T-helper 2 cell treated with Interferon-gamma antibody and Interleukin-4, amounts not matched to agents 100 ng/mL and 5 ng/mL, for 36 hours (primary cell): Measurements from ENCODE around the gene RASSF1. TPM values are rescaled to one million over a fixed set of nuclear protein-coding genes. Genes with fewer than 3 reads are reported as not detected.
"Not testable (repeated sequence)": the region's sequence is repeated elsewhere in the genome, so short reads cannot be mapped to it uniquely, and the experiment has no call there.

ENCODE experiments used
- intact Hi-C: fragments of 100-400 bp; cut with micrococcal nuclease; formaldehyde crosslinking; loops from one replicate; pipeline ENCODE4 v1.15.1; 2023
- total RNA-seq: library from RNA; stranded (reverse); gene quantifications from 2 replicates; pipeline ENCODE4 v1.2.3, GENCODE V29; 2022

Gene RASSF1
- total RNA-seq, 1 donor from 2014 or later: 127 TPM

DNA sequence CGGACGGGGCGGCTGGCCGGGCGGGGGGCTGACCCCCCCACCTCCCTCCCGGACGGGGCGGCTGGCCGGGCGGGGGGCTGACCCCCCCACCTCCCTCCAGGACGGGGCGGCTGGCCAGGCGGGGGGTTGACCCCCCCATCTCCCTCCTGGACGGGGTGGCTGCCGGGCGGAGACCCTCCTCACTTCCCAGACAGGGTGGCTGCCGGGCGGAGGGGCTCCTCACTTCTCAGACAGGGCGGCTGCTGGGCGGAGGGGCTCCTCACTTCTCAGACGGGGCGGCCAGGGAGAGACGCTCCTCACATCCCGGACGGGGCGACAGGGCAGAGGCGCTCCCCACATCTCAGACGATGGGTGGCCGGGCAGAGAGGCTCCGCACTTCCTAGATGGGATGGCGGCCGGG lies 28.6 kb downstream of the RASSF1 start:
- intact Hi-C loops: not testable (repeated sequence)

GRCh38 chr3:50304601-50305000 lies 36.0 kb downstream of the RASSF1 start:
- intact Hi-C loops: no loop called here

GRCh38 chr3:50303013-50303815 lies 37.4 kb downstream of the RASSF1 start, which contains the start of gene HYAL1:
Gene HYAL1 (minus strand): TSS chr3:50303574. CDS start chr3:50302956, 618 bp downstream.
- intact Hi-C loops: no loop called here

GRCh38 chr3:50302095-50303012 lies 38.3 kb downstream of the RASSF1 start:
- intact Hi-C loops: no loop called here

- intact Hi-C loops: no loop called here
Measured at GRCh38 chr3:50300681-50301254, 39.9 kb downstream of the RASSF1 start.

GRCh38 chr3:50299929-50300680 lies 40.5 kb downstream of the RASSF1 start:
- intact Hi-C loops: loop anchor here (1.0 to 5.0 kb wide), 8 partner anchors 21 to 1743 kb away; partner anchors contain the start of genes CYB561D2, GNAI2, HEMK1 and NPRL2

DNA sequence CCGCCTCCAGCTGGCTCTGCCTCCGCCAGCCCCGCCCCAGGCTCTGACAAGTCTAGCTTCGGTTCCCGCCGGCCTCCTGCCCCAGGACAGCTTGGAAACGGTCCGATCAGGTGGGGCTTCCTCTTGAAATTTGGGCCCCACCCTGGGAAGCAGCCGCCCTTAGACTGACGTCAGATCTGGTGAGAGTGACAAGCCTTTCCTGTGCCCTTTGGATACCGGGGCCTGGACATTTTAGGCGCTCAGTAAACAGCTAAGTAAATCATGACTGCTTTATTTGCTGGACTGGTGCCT lies 41.1 kb downstream of the RASSF1 start:
- intact Hi-C loops: loop anchor here (1.0 to 5.0 kb wide), 8 partner anchors 22 to 1742 kb away; partner anchors contain the start of genes CYB561D2, GNAI2, HEMK1 and NPRL2

- intact Hi-C loops: loop anchor here (1.0 to 5.0 kb wide), 8 partner anchors 22 to 1742 kb away; partner anchors contain the start of genes CYB561D2, GNAI2, HEMK1 and NPRL2
Measured at GRCh38 chr3:50298836-50299637, 41.6 kb downstream of the RASSF1 start, which contains the start of the genes HYAL3 and NAA80. Gene HYAL3 (minus strand): TSS chr3:50299405. CDS start chr3:50295602, 3,803 bp downstream. Gene NAA80 (minus strand): TSS chr3:50299405. CDS start chr3:50297463, 1,942 bp downstream.

GRCh38 chr3:50297896-50298725 lies 42.5 kb downstream of the RASSF1 start:
- intact Hi-C loops: loop anchor here (2.0 to 5.0 kb wide), 3 partner anchors 53 to 1741 kb away; partner anchors contain the start of genes CYB561D2, NPRL2 and PFKFB4

- intact Hi-C loops: loop anchor here (5.0 kb wide), 1 partner anchor 1740 kb away; the partner anchor contains the start of gene PFKFB4
Measured at GRCh38 chr3:50297384-50297775, 43.3 kb downstream of the RASSF1 start.

GRCh38 chr3:50296721-50297383 lies 43.8 kb downstream of the RASSF1 start:
- intact Hi-C loops: loop anchor here (5.0 kb wide), 1 partner anchor 1740 kb away; the partner anchor contains the start of gene PFKFB4

DNA sequence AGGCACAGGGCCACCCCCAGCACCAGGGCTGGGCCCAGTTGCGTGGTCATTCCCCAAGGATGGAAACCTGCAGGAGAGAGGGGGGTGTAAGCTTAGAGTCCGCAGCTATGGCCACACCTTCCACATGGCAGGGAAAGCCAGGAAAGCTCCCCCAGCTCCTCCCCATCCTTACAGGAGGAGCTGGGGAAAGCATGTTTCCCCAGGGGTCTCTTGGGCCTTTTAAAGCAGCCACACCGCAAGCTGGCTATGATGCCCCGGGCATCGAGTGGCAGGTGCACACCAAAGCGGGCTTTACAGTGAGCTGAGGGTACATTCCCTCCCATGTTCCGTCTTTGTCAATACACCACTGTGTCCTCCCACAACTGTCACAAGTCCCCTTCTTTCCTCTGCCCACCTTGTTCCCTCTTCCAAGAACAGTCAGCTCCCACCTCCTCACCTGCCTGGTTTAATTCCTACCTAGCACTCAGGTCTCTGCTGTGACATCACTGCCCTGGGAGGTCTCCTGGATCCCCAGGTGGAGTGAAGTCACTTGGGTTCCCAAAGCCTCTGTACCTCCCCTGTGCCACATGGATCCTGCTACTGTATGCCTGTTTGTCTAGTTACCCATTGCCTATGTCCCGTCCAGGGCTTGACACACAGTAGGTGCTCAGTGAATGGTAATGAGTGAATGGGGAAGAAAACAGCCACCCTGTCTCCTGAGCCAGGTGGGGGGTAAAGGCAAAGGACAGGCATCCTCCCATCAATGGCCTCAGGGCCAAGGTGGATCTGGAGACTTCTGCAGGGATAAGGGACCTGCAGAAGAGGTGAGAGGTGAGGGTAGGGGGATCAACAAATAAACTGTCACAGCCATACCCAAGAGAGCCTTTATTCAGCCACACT lies 44.8 kb downstream of the RASSF1 start:
- intact Hi-C loops: loop anchor here (5.0 kb wide), 1 partner anchor 1738 kb away; the partner anchor contains the start of gene PFKFB4

GRCh38 chr3:50294492-50295403 lies 45.9 kb downstream of the RASSF1 start:
- intact Hi-C loops: loop anchor here (5.0 kb wide), 1 partner anchor 1737 kb away; the partner anchor contains the start of gene PFKFB4

DNA sequence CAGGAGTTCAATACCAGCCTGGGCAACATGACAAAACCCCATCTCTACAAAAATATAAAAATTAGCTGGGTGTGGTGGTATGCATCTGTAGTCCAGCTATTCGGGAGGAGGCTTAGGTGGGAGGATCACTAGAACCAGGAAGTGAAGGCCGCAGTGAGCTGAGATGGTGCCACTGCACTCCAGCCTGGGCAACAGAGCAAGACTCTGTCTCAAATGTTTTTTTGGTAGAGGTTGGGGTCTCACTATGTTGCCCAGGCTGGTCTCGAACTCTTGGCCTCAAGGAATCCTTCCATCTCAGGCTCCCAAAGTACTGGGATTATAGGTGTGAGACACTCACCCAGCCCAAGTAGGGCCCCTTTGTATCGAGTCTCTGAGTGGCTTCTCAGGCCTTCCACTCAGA lies 46.5 kb downstream of the RASSF1 start:
- intact Hi-C loops: no loop called here

GRCh38 chr3:50293079-50293801 lies 47.4 kb downstream of the RASSF1 start:
- intact Hi-C loops: no loop called here
